A204.1 (cell line): ENCODE measurements around the gene RAPGEF5.

Source experiments
- FAIRE-seq: peaks from 2 replicates; lab custom pipeline; 2012; peaks lifted over from hg19 to GRCh38; lab: Jason Lieb, UNC

RAPGEF5 gene

GRCh38 chr7:22216832-22217475, 140.0 kb downstream of the RAPGEF5 start:
- FAIRE-seq = no peak

- no peak for FAIRE-seq
Observed at GRCh38 chr7:22216309-22216708, 140.6 kb downstream of the RAPGEF5 start.

- no peak for FAIRE-seq
Observed at GRCh38 chr7:22214000-22214399, 143.0 kb downstream of the RAPGEF5 start.

GRCh38 chr7:22213081-22213480, 143.9 kb downstream of the RAPGEF5 start:
- FAIRE-seq = no peak

GRCh38 chr7:22210967-22211366, 146.0 kb downstream of the RAPGEF5 start:
- FAIRE-seq = no peak

- FAIRE-seq = no peak
Observed at GRCh38 chr7:22210355-22210754, 146.6 kb downstream of the RAPGEF5 start.

GRCh38 chr7:22208799-22209198, 148.2 kb downstream of the RAPGEF5 start:
- FAIRE-seq = no peak

GRCh38 chr7:22207724-22208225, 149.2 kb downstream of the RAPGEF5 start:
- FAIRE-seq = no peak

GRCh38 chr7:22205631-22206030, 151.3 kb downstream of the RAPGEF5 start:
- no peak for FAIRE-seq

- FAIRE-seq = no peak
Observed at GRCh38 chr7:22204312-22204711, 152.6 kb downstream of the RAPGEF5 start.

- no peak for FAIRE-seq
Observed at GRCh38 chr7:22202141-22202540, 154.8 kb downstream of the RAPGEF5 start.

- no peak for FAIRE-seq
Observed at GRCh38 chr7:22201186-22201880, 155.6 kb downstream of the RAPGEF5 start.

- FAIRE-seq = no peak
Observed at GRCh38 chr7:22200777-22201176, 156.2 kb downstream of the RAPGEF5 start.

- no peak for FAIRE-seq
Observed at GRCh38 chr7:22200238-22200637, 156.7 kb downstream of the RAPGEF5 start.

- FAIRE-seq = no peak
Observed at GRCh38 chr7:22197376-22197775, 159.6 kb downstream of the RAPGEF5 start.

- FAIRE-seq = no peak
Observed at GRCh38 chr7:22196429-22196828, 160.5 kb downstream of the RAPGEF5 start.

- no peak for FAIRE-seq
Observed at GRCh38 chr7:22195397-22196172, 161.4 kb downstream of the RAPGEF5 start.

GRCh38 chr7:22194658-22195273, 162.2 kb downstream of the RAPGEF5 start:
- FAIRE-seq = no peak

- no peak for FAIRE-seq
Observed at GRCh38 chr7:22193450-22193983, 163.4 kb downstream of the RAPGEF5 start.

GRCh38 chr7:22192801-22193200, 164.2 kb downstream of the RAPGEF5 start:
- FAIRE-seq = no peak

- no peak for FAIRE-seq
Observed at GRCh38 chr7:22190736-22191135, 166.2 kb downstream of the RAPGEF5 start.

- FAIRE-seq = no peak
Observed at GRCh38 chr7:22189741-22190140, 167.2 kb downstream of the RAPGEF5 start.
